Measurements from ENCODE around the gene KRT76. TPM values are rescaled to one million over a fixed set of nuclear protein-coding genes. Genes with fewer than 3 reads are reported as not detected.

KRT76 gene
- total and polyA plus RNA-seq, 2 donors from 2014 or later: not detected

GRCh38 chr12:52782502-52782901 is 5.4 kb upstream of the KRT76 start:
- Histone ChIP-seq H3K4me1 (ENCODE audit: control insufficient read depth in 2 of 3, insufficient read depth in 2 of 3, low read depth in 1 of 3, low read length in 3 of 3) (no peaks in the 10 kb centered on the region), H3K36me3 (ENCODE audit: control insufficient read depth in 2 of 3, insufficient read depth in 3 of 3, low read length in 3 of 3) (no peaks in the 10 kb centered on the region), H3K27me3 (ENCODE audit: control insufficient read depth, insufficient read depth, low read length) (peaks cover 2% of the 10 kb centered on the region), H3K9me3 (ENCODE audit: control insufficient read depth in 2 of 3, insufficient read depth in 1 of 3, low read length in 3 of 3) (no peaks in the 10 kb centered on the region), H3K4me3 (ENCODE audit: low read length in 3 of 3) (no peak overlapping the region), H3K27ac (ENCODE audit: low read depth in 2 of 2, low read length in 2 of 2) (no peak overlapping the region), H3K9ac (ENCODE audit: low read length in 3 of 3) (no peak overlapping the region)
- DNase-seq (no peak), FAIRE-seq (no peak)
- intact Hi-C loops (cut with DNase I): no loop called here
- no peak for TF ChIP-seq CTCF (IDR thresholded peaks at IDR 0.05; ENCODE audit: borderline replicate concordance, extremely low read depth, insufficient read depth)

GRCh38 chr12:52781399-52782082 is 4.4 kb upstream of the KRT76 start:
- no peak for DNase-seq
- intact Hi-C loops (cut with DNase I): no loop called here
- no peaks in the 10 kb centered on the region for H3K36me3 ChIP-seq (ENCODE audit: control insufficient read depth in 2 of 3, insufficient read depth in 3 of 3, low read length in 3 of 3)
- no peaks in the 10 kb centered on the region for H3K4me1 ChIP-seq (ENCODE audit: control insufficient read depth in 2 of 3, insufficient read depth in 2 of 3, low read depth in 1 of 3, low read length in 3 of 3)
- H3K27ac ChIP-seq (ENCODE audit: low read depth in 2 of 2, low read length in 2 of 2): no peak overlapping the region
- no peak for FAIRE-seq
- H3K9me3 ChIP-seq (ENCODE audit: control insufficient read depth in 2 of 3, insufficient read depth in 1 of 3, low read length in 3 of 3): no peaks in the 10 kb centered on the region
- no peak for TF ChIP-seq CTCF (IDR thresholded peaks at IDR 0.05; ENCODE audit: borderline replicate concordance, extremely low read depth, insufficient read depth)
- H3K9ac ChIP-seq (ENCODE audit: low read length in 3 of 3): no peak overlapping the region
- H3K27me3 ChIP-seq (ENCODE audit: control insufficient read depth, insufficient read depth, low read length): peaks cover 2% of the 10 kb centered on the region
- H3K4me3 ChIP-seq (ENCODE audit: low read length in 3 of 3): no peak overlapping the region

DNA sequence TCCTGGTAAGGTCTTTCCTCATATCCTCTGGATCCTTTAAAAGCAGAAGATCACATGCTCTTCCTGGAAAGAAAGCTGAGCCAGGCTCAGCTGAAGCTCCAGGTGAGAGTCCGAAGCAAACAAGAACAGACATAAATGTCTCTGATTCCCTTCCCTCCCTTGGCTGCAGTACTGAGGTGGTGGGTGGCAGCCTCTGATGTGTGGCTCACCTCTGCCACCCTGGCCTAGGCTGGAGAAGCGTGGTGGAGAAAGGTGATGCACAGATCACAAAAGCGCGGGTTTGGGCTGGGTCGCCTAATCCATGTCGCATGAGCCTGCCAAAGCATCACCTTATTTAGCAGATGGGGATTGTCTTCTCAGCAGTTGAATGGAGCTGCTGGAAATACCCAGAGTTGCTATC is 2.8 kb upstream of the KRT76 start:
- Histone ChIP-seq H3K36me3 (ENCODE audit: control insufficient read depth in 2 of 3, insufficient read depth in 3 of 3, low read length in 3 of 3) (no peaks in the 10 kb centered on the region), H3K27me3 (ENCODE audit: control insufficient read depth, insufficient read depth, low read length) (peaks cover 2% of the 10 kb centered on the region), H3K4me3 (ENCODE audit: low read length in 3 of 3) (no peak overlapping the region), H3K9me3 (ENCODE audit: control insufficient read depth in 2 of 3, insufficient read depth in 1 of 3, low read length in 3 of 3) (no peaks in the 10 kb centered on the region), H3K9ac (ENCODE audit: low read length in 3 of 3) (no peak overlapping the region), H3K27ac (ENCODE audit: low read depth in 2 of 2, low read length in 2 of 2) (no peak overlapping the region), H3K4me1 (ENCODE audit: control insufficient read depth in 2 of 3, insufficient read depth in 2 of 3, low read depth in 1 of 3, low read length in 3 of 3) (no peaks in the 10 kb centered on the region)
- TF ChIP-seq CTCF (IDR thresholded peaks at IDR 0.05; ENCODE audit: borderline replicate concordance, extremely low read depth, insufficient read depth): no peak
- DNase-seq (no peak), FAIRE-seq (no peak)
- intact Hi-C loops (cut with DNase I): no loop called here

DNA sequence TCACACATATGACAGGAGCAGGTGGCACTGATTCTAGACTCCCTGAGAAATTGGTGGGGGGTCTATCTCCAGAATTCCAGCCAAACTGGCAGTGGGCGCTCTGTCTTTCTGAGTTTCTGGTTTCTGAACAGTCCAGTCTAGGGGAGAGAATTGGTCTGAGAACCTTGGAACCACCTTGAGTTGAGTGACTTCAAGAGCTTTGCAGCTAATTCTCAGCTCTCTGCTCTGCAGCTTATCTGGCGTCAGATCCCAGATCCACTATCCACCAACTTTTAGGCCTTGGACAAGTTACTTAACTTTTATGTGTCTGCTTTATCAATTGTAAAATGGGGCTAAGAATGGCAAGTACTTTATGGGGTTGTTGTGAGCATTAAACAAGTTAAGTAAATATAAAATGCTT is 1.7 kb upstream of the KRT76 start:
- no peak for TF ChIP-seq CTCF (IDR thresholded peaks at IDR 0.05; ENCODE audit: borderline replicate concordance, extremely low read depth, insufficient read depth)
- peaks cover 2% of the 10 kb centered on the region for H3K27me3 ChIP-seq (ENCODE audit: control insufficient read depth, insufficient read depth, low read length)
- FAIRE-seq: no peak
- no peak overlapping the region for H3K9ac ChIP-seq (ENCODE audit: low read length in 3 of 3)
- no peak overlapping the region for H3K4me3 ChIP-seq (ENCODE audit: low read length in 3 of 3)
- H3K9me3 ChIP-seq (ENCODE audit: control insufficient read depth in 2 of 3, insufficient read depth in 1 of 3, low read length in 3 of 3): no peaks in the 10 kb centered on the region
- no peaks in the 10 kb centered on the region for H3K4me1 ChIP-seq (ENCODE audit: control insufficient read depth in 2 of 3, insufficient read depth in 2 of 3, low read depth in 1 of 3, low read length in 3 of 3)
- intact Hi-C loops (cut with DNase I): no loop called here
- DNase-seq: no peak
- H3K27ac ChIP-seq (ENCODE audit: low read depth in 2 of 2, low read length in 2 of 2): no peak overlapping the region
- H3K36me3 ChIP-seq (ENCODE audit: control insufficient read depth in 2 of 3, insufficient read depth in 3 of 3, low read length in 3 of 3): no peaks in the 10 kb centered on the region

Measured in kidney (tissue), 14 donors.